Measurements from ENCODE around the gene SETD7. TPM values are rescaled to one million over a fixed set of nuclear protein-coding genes. Genes with fewer than 3 reads are reported as not detected.
A peak's percentile ranks its signal among the peaks of the same experiment; 100 is the strongest.

SETD7 gene
- polyA plus RNA-seq, 3 donors: 14.1 to 16.8 (median 15.4) TPM

- no peaks in the 10 kb centered on the region for H3K4me1 Mint-ChIP-seq
- H3K9me3 Mint-ChIP-seq: peaks cover 0 to 2% (median 0%) of the 10 kb centered on the region in 7 donors
- H3K4me3 Mint-ChIP-seq: no peak overlapping the region
- Histone ChIP-seq H3K9ac (ENCODE audit: insufficient read depth, low read length, poor library complexity, severe bottlenecking) (no peak overlapping the region), H3K4me3 (replicated peaks in 1 of 3; ENCODE audit: low read depth in 2 of 3, low read length in 3 of 3) (no peak overlapping the region), H2AFZ (ENCODE audit: insufficient read depth, low read depth, low read length, poor library complexity, severe bottlenecking) (no peak overlapping the region), H3K4me2 (replicated peaks; ENCODE audit: extremely low read depth, low read length, poor library complexity, severe bottlenecking) (no peak overlapping the region), H3K27me3 (ENCODE audit: control insufficient read depth in 2 of 2, insufficient read depth in 2 of 2, low read length in 2 of 2) (peaks cover 2 to 3% of the 10 kb centered on the region in 2 donors), H3K79me2 (ENCODE audit: insufficient read depth, low read length) (no peaks in the 10 kb centered on the region), H3K36me3 (replicated peaks in 1 of 2; ENCODE audit: control insufficient read depth in 1 of 2, insufficient read depth in 2 of 2, low read length in 2 of 2) (no peaks in the 10 kb centered on the region), H3K27ac (ENCODE audit: low read depth in 1 of 2, low read length in 2 of 2) (no peak overlapping the region), H3K9me3 (replicated peaks in 1 of 2; ENCODE audit: control insufficient read depth in 1 of 2, insufficient read depth in 1 of 2, low read length in 2 of 2) (no peaks in the 10 kb centered on the region), H3K4me1 (ENCODE audit: control insufficient read depth in 1 of 2, insufficient read depth in 2 of 2, low read length in 2 of 2) (no peaks in the 10 kb centered on the region), H4K20me1 (ENCODE audit: insufficient read depth, low read length) (no peaks in the 10 kb centered on the region)
- peak in 1 of 3 donors; percentile 6 for DNase-seq
- intact Hi-C loops (cut with micrococcal nuclease): no loop called here
- no peaks in the 10 kb centered on the region for H3K36me3 Mint-ChIP-seq
- TF ChIP-seq, protein P1, sequence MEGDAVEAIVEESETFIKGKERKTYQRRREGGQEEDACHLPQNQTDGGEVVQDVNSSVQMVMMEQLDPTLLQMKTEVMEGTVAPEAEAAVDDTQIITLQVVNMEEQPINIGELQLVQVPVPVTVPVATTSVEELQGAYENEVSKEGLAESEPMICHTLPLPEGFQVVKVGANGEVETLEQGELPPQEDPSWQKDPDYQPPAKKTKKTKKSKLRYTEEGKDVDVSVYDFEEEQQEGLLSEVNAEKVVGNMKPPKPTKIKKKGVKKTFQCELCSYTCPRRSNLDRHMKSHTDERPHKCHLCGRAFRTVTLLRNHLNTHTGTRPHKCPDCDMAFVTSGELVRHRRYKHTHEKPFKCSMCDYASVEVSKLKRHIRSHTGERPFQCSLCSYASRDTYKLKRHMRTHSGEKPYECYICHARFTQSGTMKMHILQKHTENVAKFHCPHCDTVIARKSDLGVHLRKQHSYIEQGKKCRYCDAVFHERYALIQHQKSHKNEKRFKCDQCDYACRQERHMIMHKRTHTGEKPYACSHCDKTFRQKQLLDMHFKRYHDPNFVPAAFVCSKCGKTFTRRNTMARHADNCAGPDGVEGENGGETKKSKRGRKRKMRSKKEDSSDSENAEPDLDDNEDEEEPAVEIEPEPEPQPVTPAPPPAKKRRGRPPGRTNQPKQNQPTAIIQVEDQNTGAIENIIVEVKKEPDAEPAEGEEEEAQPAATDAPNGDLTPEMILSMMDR (IDR thresholded peaks at IDR 0.05): no peak
- WGBS (ENCODE audit: insufficient coverage): 87% methylated on average over 2 of the region's 3 CpGs
- peaks cover 2 to 10% (median 3%) of the 10 kb centered on the region in 3 donors for H3K27me3 Mint-ChIP-seq (ENCODE audit: low read depth in 3 of 3)
- H3K27ac Mint-ChIP-seq: no peak overlapping the region
Measured at GRCh38 chr4:139596034-139596683, 40.1 kb upstream of the SETD7 start.

GRCh38 chr4:139594591-139595185, 38.7 kb upstream of the SETD7 start:
- H3K27me3 Mint-ChIP-seq (ENCODE audit: low read depth in 3 of 3): peaks cover 2 to 10% (median 3%) of the 10 kb centered on the region in 3 donors
- WGBS (ENCODE audit: insufficient coverage): 100% methylated on average over 2 of the region's 5 CpGs
- Histone ChIP-seq H3K79me2 (ENCODE audit: insufficient read depth, low read length) (no peaks in the 10 kb centered on the region), H3K9me3 (replicated peaks in 1 of 2; ENCODE audit: control insufficient read depth in 1 of 2, insufficient read depth in 1 of 2, low read length in 2 of 2) (no peaks in the 10 kb centered on the region), H4K20me1 (ENCODE audit: insufficient read depth, low read length) (no peaks in the 10 kb centered on the region), H3K27me3 (ENCODE audit: control insufficient read depth in 2 of 2, insufficient read depth in 2 of 2, low read length in 2 of 2) (peaks cover 2 to 3% of the 10 kb centered on the region in 2 donors), H2AFZ (ENCODE audit: insufficient read depth, low read depth, low read length, poor library complexity, severe bottlenecking) (no peak overlapping the region), H3K9ac (ENCODE audit: insufficient read depth, low read length, poor library complexity, severe bottlenecking) (no peak overlapping the region), H3K4me2 (replicated peaks; ENCODE audit: extremely low read depth, low read length, poor library complexity, severe bottlenecking) (no peak overlapping the region), H3K4me1 (ENCODE audit: control insufficient read depth in 1 of 2, insufficient read depth in 2 of 2, low read length in 2 of 2) (no peaks in the 10 kb centered on the region), H3K27ac (ENCODE audit: low read depth in 1 of 2, low read length in 2 of 2) (no peak overlapping the region), H3K36me3 (replicated peaks in 1 of 2; ENCODE audit: control insufficient read depth in 1 of 2, insufficient read depth in 2 of 2, low read length in 2 of 2) (no peaks in the 10 kb centered on the region), H3K4me3 (replicated peaks in 1 of 3; ENCODE audit: low read depth in 2 of 3, low read length in 3 of 3) (no peak overlapping the region)
- H3K36me3 Mint-ChIP-seq: no peaks in the 10 kb centered on the region
- no peak overlapping the region for H3K27ac Mint-ChIP-seq
- H3K9me3 Mint-ChIP-seq: peaks cover 0 to 2% (median 0%) of the 10 kb centered on the region in 7 donors
- no peaks in the 10 kb centered on the region for H3K4me1 Mint-ChIP-seq
- DNase-seq: no peak
- no peak overlapping the region for H3K4me3 Mint-ChIP-seq
- intact Hi-C loops (cut with micrococcal nuclease): no loop called here
- TF ChIP-seq, protein P1 (IDR thresholded peaks at IDR 0.05): no peak

All from CD14-positive monocyte (primary cell).